Activated naive CD4-positive, alpha-beta T cell treated with anti-CD3 and anti-CD28 coated beads, Interleukin-2, amount 10 ng/mL, durations not matched to agents 7 days and 5 days (primary cell): ENCODE measurements around the gene PDP2.
"Not testable (repeated sequence)": the region's sequence is repeated elsewhere in the genome, so short reads cannot be mapped to it uniquely, and the experiment has no call there.

Source experiments
- CTCF ChIA-PET: fragments of 350-600 bp; sonication (Branson Sonifier 250); formaldehyde crosslinking; loops from one replicate; lab custom pipeline; 2021; ENCODE audit warnings: antibody characterized with exemption; lab: Charles Lee
- DNase-seq: peaks from one replicate; pipeline ENCODE4 v3.0.0-alpha.2; 2020
- H3K27ac Mint-ChIP-seq: one replicate; pipeline ENCODE4 v1.8.0; 2021; ENCODE audit warnings: mild to moderate bottlenecking, moderate library complexity, mixed read lengths
- H3K27me3 Mint-ChIP-seq: one replicate; pipeline ENCODE4 v1.8.0; 2021; ENCODE audit warnings: mild to moderate bottlenecking, mixed read lengths
- H3K36me3 Mint-ChIP-seq: one replicate; pipeline ENCODE4 v1.8.0; 2021; ENCODE audit warnings: mixed read lengths
- H3K4me1 Mint-ChIP-seq: one replicate; pipeline ENCODE4 v1.8.0; 2021; ENCODE audit warnings: mixed read lengths
- H3K4me3 Mint-ChIP-seq: one replicate; pipeline ENCODE4 v1.8.0; 2021; ENCODE audit warnings: mild to moderate bottlenecking, moderate library complexity, mixed read lengths
- H3K9me3 Mint-ChIP-seq: one replicate; pipeline ENCODE4 v1.8.0; 2021; ENCODE audit warnings: mixed read lengths

The PDP2 gene

DNA sequence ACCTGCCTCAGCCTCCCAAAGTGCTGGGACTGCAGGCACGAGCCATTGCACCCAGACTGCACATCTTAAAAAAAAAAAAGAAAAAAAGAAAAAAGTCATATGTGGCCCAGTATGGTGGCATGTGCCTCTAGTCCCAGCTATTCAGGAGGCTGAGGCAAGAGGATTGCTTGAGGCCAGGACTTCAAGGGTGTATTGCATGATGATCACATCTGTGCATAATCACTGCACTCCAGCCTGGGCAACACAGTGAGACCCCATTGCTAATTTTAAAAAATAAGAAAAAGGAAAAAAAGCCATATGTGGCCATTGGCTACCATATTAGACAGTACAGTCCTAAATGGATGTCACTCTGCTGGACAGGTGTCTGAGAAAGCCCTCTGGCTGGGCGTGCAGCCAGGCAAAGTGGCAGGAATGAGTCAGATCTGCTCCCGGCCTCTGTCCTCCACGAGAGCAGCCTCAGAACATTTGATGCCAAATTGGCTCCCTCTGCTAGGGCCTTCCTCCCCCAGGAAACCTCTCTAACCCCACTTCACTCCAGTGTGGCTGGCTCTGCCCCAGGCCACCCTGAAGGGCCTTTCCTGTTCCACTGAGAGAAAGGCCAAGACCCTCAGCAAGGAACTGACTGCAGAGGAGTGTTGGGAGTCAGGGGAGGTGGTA, 21.4 kb upstream of the PDP2 start:
- no peaks in the 10 kb centered on the region for H3K4me1 Mint-ChIP-seq
- CTCF ChIA-PET: interaction anchor here (5.5 kb wide), 1 partner anchor 9 kb away, joined by 31 read pairs; no protein-coding TSS in a partner anchor
- no peak overlapping the region for H3K4me3 Mint-ChIP-seq
- no peaks in the 10 kb centered on the region for H3K9me3 Mint-ChIP-seq
- no peaks in the 10 kb centered on the region for H3K36me3 Mint-ChIP-seq
- H3K27ac Mint-ChIP-seq: no peak overlapping the region
- peaks cover 23% of the 10 kb centered on the region for H3K27me3 Mint-ChIP-seq
- DNase-seq: peak; percentile 13

DNA sequence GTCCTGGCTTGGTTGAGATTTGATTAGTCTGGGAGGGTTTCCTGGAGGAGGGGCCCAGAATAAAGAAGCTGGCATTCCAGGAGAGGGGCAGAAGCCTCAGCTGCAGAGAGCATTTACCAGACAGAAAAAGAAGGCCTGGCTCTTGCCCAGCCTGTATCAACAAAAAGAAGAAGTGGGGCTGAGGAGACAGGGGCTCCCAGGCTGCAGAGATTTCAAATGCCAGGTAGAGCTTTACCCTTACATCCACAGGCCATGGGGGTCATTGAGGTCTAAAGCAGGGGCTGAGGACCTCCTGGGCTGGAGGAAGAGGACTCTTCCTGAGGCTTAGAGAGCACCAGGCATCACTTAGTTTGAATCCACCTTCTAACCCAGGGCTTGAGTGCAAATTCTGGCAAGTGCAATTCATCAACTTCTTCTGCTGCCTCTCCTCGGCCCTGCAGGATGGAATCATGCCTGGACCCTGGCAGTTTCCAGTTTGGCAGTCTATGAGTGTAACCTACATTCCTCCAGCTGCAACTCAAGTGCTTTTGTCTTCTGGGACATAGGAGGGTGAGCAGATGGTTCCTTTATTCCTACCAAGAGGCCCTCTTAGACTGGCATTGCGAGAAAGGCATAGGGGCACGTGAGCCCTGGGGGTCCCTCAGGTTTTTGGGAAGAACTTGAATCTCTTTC, 20.8 kb upstream of the PDP2 start:
- peaks cover 23% of the 10 kb centered on the region for H3K27me3 Mint-ChIP-seq
- no peaks in the 10 kb centered on the region for H3K9me3 Mint-ChIP-seq
- H3K4me1 Mint-ChIP-seq: no peaks in the 10 kb centered on the region
- DNase-seq: peak; percentile 1
- H3K4me3 Mint-ChIP-seq: no peak overlapping the region
- CTCF ChIA-PET: interaction anchor here (2.0 to 5.5 kb wide), 2 partner anchors 9 to 28 kb away, joined by 10 to 31 read pairs; partner anchors contain the start of gene NAE1
- H3K27ac Mint-ChIP-seq: no peak overlapping the region
- no peaks in the 10 kb centered on the region for H3K36me3 Mint-ChIP-seq

DNA sequence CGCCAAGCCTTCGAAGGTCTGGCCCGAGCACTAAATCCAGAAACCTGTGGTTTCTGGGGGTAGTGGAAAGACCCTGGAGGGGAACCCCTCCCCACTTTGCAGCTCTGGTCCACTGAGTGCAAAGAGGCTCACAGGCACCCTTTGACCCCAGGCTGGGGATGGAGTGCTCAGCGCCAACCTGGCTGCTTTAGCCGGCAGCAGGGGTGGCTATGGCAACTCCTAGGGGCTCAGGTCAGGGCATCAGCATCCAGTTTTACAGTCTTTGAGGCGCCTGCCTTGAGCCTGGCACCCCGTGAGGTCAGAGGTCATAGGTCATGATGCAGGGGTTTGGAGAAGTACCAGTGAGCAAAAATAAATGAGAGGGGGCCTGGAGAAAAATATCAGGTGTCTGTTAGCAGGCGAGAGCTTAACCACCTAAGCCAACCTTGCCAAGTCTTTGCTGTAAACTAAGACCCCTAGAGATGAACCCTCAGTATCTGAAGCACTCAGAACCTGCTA, 18.2 kb upstream of the PDP2 start:
- Mint-ChIP-seq H3K4me1 (no peaks in the 10 kb centered on the region), H3K27ac (no peak overlapping the region), H3K27me3 (peaks cover 20% of the 10 kb centered on the region), H3K9me3 (no peaks in the 10 kb centered on the region), H3K36me3 (no peaks in the 10 kb centered on the region), H3K4me3 (no peak overlapping the region)
- peak; percentile 14 for DNase-seq
- CTCF ChIA-PET: no interaction called here

DNA sequence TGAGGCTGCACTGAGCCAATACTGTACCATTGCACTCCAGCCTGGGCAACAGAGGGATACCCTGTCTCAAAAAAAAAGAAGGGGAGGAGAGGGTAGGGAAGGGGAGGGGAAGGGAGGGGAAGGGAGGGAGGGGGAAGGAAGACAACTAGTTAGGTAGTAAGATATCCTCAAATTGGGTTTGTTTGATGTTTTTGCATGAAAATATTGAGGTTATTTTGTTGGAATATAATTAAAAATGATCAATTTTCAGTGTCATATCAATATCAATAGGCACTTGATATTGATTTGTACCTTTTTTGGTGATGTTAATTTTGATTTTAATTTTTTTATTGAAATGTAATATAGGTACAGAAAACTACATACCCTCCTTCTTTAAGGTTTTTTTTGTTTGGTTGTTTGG, 16.6 kb upstream of the PDP2 start:
- Mint-ChIP-seq H3K9me3 (no peaks in the 10 kb centered on the region), H3K4me3 (no peak overlapping the region), H3K4me1 (peaks cover 2% of the 10 kb centered on the region), H3K36me3 (no peaks in the 10 kb centered on the region), H3K27ac (no peak overlapping the region), H3K27me3 (peaks cover 17% of the 10 kb centered on the region)
- CTCF ChIA-PET: interaction anchor here (1.0 kb wide), 1 partner anchor 32 kb away, joined by 4 read pairs; no protein-coding TSS in a partner anchor
- no peak for DNase-seq

DNA sequence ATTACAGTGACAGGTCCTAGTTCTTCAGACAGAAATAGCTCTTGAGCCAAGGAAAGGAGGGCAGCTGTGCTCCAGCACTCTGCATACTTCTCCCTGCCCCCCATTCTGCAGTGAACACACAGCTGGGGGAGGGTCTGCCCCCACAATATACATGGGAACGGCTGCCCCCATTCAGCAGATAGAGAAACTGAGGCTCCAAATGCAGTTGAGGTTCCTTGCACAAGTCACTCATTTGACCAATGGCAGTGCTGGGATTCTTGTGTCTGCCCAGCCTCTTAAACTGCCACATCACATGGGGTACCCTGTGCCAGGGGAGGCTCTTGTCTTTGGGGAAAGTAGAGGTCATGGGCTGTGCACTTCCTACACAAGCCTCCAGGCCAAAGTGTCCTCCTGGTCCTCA, 10.9 kb upstream of the PDP2 start:
- peaks cover 21% of the 10 kb centered on the region for H3K4me1 Mint-ChIP-seq
- H3K9me3 Mint-ChIP-seq: no peaks in the 10 kb centered on the region
- CTCF ChIA-PET: interaction anchor here (1.6 to 9.1 kb wide), 10 partner anchors 11 to 464 kb away, joined by 4 to 117 read pairs (median 22); partner anchors contain the start of genes CIAO2B, NAE1 and PDP2
- H3K36me3 Mint-ChIP-seq: no peaks in the 10 kb centered on the region
- no peak overlapping the region for H3K27ac Mint-ChIP-seq
- H3K27me3 Mint-ChIP-seq: peaks cover 8% of the 10 kb centered on the region
- no peak for DNase-seq
- H3K4me3 Mint-ChIP-seq: no peak overlapping the region

DNA sequence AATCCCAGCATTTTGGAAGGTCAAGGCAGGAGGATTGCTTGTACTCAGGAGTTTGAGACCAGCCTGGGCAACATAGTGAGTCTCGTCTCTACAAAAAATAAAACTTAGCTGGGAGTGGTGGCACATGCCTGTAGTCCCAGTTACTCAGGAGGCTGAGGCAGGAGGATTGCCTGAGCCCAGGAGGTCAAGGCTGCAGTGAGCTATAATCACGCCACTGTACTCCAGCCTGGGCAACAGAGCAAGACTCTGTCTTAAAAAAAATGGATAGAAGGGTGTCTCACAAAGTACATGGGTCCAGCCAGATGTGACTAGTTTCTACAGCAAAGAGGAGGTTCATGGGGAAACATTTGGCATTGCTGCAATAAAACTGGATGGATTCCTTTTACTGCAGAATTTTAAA, 9.0 kb upstream of the PDP2 start:
- CTCF ChIA-PET: interaction anchor here (9.1 kb wide), 1 partner anchor 42 kb away, joined by 117 read pairs; the partner anchor contains the start of gene NAE1
- DNase-seq, H3K36me3 Mint-ChIP-seq, H3K4me3 Mint-ChIP-seq, H3K9me3 Mint-ChIP-seq, H3K27me3 Mint-ChIP-seq, H3K27ac Mint-ChIP-seq: not testable (repeated sequence)
- H3K4me1 Mint-ChIP-seq: peaks cover 37% of the 10 kb centered on the region

DNA sequence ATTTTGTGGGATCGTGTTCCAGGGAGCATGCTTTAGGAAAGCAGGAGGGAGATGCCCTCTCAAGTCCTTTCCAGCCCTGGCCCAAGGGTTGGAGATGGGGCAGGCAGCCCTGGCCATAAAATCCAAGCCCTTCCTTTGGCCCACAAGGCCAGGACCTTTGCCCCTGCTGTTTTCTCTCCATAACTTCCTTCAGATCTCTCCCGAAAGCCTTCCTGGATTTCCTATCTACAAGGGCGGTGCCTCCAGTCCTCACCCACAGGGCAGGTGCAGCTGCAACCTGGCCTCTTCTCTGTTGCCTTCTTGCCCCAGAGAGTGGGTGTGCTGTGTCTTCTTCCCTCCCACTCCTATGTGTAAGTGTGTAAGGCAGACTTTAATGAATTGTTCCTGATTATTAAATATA, 8.5 kb upstream of the PDP2 start:
- CTCF ChIA-PET: interaction anchor here (0.6 to 9.1 kb wide), 5 partner anchors 10 to 144 kb away, joined by 4 to 117 read pairs (median 6); partner anchors contain the start of genes NAE1 and RRAD
- Mint-ChIP-seq H3K4me1 (peaks cover 39% of the 10 kb centered on the region), H3K9me3 (no peaks in the 10 kb centered on the region), H3K27ac (no peak overlapping the region), H3K36me3 (peaks cover 1% of the 10 kb centered on the region), H3K27me3 (peaks cover 8% of the 10 kb centered on the region), H3K4me3 (no peak overlapping the region)
- no peak for DNase-seq

DNA sequence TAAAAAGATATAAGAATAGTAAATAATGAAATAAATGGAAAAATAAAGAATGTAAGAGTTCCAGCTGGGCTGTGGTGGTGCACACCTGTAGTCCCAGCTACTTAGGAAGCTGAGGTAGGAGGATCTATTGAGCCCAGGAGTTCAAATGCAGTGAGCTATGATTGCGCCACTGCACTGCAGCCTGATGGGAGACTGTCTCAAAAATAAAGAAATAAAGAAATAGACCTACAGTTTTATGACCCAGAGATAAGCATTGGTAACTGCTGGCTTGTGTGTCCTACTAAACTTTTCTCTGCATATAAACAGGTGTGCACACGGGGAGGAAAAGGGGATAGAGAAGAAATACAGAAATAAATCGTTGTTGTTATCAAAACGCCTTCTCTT, 7.8 kb upstream of the PDP2 start:
- peak overlapping the region; percentile 83 for H3K27ac Mint-ChIP-seq

DNA sequence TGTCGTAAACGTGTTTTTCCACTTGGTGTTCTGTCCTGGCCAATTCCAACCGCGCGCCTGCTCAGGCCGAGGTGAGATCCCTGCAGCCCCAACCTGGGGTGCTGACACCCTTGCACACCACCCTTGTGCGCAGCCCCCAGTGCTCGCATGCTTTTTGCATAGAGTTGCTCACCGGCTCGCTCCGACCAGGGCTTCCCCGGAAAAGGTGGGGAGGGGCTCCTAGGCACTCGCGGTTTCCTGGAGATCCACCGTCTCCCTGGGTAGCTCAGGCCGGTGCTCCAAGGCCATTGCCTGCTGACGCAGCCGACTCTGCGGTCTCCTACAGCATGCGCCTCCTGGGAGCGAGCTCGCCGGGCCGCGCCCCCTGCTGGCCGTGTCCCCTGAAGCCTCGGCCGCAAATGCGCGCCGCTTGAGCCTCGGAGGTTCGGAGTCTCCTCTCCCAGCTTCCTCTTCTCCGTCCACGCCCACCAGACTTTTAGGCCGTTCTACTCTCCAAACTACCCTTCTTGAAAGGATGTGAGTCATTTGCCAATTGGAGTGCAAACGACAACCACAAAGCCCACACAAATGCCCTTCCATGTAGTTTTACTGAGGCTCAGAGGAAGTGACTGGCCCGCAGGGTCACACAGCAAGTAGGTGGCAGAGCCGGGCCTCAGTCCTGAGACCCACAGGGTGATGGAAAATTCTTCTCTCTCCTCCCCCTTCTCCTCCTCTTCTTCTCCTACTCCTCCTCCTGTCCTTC, 7.2 kb upstream of the PDP2 start:
- peaks cover 42% of the 10 kb centered on the region for H3K4me1 Mint-ChIP-seq

More for the DNA sequence above, 7.8 kb upstream of the PDP2 start:
- Mint-ChIP-seq H3K9me3 (no peaks in the 10 kb centered on the region), H3K27me3 (peaks cover 8% of the 10 kb centered on the region), H3K36me3 (peaks cover 1% of the 10 kb centered on the region), H3K4me1 (peaks cover 39% of the 10 kb centered on the region), H3K4me3 (peak overlapping the region; percentile 65)
- DNase-seq: no peak
- CTCF ChIA-PET: interaction anchor here (0.6 to 9.1 kb wide), 15 partner anchors 9 to 468 kb away, joined by 3 to 117 read pairs (median 3); partner anchors contain the start of genes NAE1 and RRAD

DNA sequence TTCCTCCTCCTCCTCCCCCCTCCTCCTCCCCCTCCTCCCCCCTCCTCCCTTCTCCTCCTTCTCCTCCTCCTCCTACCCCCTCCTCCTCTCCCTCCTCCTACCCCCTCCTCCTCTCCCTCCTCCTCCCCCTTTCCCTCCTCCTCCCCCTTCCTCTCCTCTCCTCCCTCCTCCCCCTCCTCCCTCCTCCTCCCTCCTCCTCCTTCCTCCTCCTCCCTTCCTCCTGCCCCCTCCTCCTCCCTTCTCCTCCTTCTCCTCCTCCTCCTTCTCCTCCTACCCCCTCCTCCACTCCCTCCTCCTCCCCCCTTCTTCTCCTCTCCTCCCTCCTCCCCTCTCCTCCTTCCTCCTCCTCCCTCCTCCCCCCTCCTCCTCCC, 6.6 kb upstream of the PDP2 start:
- Mint-ChIP-seq H3K27me3 (peaks cover 8% of the 10 kb centered on the region), H3K27ac (peak overlapping the region; percentile 88), H3K4me3 (no peak overlapping the region), H3K4me1 (peaks cover 48% of the 10 kb centered on the region), H3K9me3 (no peaks in the 10 kb centered on the region), H3K36me3 (peaks cover 1% of the 10 kb centered on the region)
- DNase-seq: no peak
- CTCF ChIA-PET: interaction anchor here (0.8 to 9.1 kb wide), 12 partner anchors 8 to 469 kb away, joined by 3 to 117 read pairs (median 3); partner anchors contain the start of gene NAE1

More for the DNA sequence above, 7.2 kb upstream of the PDP2 start:
- Mint-ChIP-seq H3K9me3 (no peaks in the 10 kb centered on the region), H3K36me3 (peaks cover 1% of the 10 kb centered on the region), H3K4me3 (peak overlapping the region; percentile 65), H3K27ac (peak overlapping the region; percentile 83), H3K27me3 (peaks cover 8% of the 10 kb centered on the region)
- peak; percentile 93 for DNase-seq
- CTCF ChIA-PET: interaction anchor here (0.6 to 9.1 kb wide), 14 partner anchors 9 to 468 kb away, joined by 3 to 117 read pairs (median 3); partner anchors contain the start of genes NAE1 and RRAD

DNA sequence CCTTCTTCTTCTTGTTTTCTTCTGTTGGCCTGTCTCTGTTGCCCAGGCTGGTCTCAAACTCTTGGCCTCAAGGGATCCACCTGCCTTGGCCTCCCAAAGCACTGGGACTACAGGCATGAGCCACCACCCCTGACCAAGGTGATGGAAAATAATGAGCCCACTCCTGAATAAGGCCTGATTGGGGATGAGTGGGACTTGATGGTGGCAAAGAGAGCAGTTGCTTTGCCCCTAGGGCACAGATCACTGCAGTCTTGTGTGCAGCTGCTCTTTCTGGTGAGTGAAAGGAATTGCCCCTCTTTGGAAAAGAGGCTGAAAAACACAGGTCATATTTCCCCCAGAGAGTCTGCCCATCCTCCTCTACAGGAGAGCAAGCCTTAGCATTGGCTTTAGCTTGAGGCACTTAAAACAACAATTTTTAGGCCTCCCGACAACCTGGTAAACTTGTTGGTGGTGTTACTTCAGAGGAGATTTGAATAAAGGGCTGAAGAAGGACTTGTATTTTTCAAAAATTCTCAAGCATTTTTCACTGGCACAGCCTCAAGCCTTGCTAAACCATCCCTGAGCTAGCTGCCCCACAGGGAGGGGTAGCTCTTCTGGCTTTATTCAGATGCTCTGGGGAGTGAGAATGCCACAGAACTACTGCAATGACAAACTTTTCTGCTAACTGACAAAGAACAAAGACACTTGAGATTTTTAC, 6.1 kb upstream of the PDP2 start:
- H3K9me3 Mint-ChIP-seq: no peaks in the 10 kb centered on the region
- CTCF ChIA-PET: interaction anchor here (0.6 to 2.1 kb wide), 4 partner anchors 10 to 351 kb away, joined by 3 to 18 read pairs (median 6); partner anchors contain the start of gene NAE1
- no peak for DNase-seq
- peak overlapping the region; percentile 88 for H3K27ac Mint-ChIP-seq
- peaks cover 1% of the 10 kb centered on the region for H3K36me3 Mint-ChIP-seq
- peaks cover 50% of the 10 kb centered on the region for H3K4me1 Mint-ChIP-seq
- H3K4me3 Mint-ChIP-seq: no peak overlapping the region
- peaks cover 8% of the 10 kb centered on the region for H3K27me3 Mint-ChIP-seq

DNA sequence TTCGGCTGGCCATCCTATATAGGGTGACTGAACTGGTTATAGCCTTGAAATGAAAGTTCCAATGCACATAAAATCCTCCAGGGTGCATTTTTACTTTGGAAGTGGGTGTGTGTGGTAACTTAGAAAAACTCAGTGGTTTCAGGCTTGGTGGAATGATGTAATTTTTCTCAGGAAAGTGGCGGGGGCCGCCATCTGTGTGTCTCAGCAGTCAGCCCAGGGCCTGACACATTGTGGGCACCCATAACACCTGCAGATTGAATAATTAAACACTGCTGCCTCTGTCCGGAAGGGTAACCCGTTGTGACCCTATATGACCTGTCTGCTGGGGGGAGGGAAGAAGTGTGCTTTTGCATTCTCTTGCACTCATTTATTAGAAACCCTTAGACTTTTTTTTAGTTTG, 2.2 kb upstream of the PDP2 start:
- Mint-ChIP-seq H3K4me3 (peak overlapping the region; percentile 6), H3K4me1 (peaks cover 65% of the 10 kb centered on the region), H3K27ac (no peak overlapping the region), H3K36me3 (peaks cover 4% of the 10 kb centered on the region), H3K27me3 (peaks cover 6% of the 10 kb centered on the region), H3K9me3 (no peaks in the 10 kb centered on the region)
- CTCF ChIA-PET: no interaction called here
- DNase-seq: peak; percentile 41

DNA sequence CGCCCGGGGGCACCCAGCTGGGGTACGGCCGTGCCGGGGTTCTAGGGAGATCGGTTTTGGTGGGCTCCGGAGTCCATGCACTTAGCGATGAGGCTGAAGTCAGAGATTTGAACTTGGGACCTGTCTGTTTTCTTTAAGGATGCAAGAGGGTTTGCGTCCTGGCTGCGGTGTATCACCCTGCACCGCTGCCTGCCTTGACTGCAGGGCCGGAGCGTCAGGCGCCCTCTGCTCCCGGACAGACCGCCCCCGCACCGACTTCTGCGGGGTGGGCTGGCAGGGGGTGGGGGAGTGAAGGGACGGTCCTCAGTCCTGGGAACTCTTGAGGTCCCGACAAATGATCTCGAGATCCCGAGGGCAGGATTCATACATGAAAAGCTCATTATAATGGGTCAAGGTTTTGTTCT, 701 bp downstream of the PDP2 start:
- Mint-ChIP-seq H3K9me3 (no peaks in the 10 kb centered on the region), H3K27ac (no peak overlapping the region), H3K36me3 (peaks cover 18% of the 10 kb centered on the region), H3K27me3 (peaks cover 6% of the 10 kb centered on the region), H3K4me3 (peak overlapping the region; percentile 99), H3K4me1 (peaks cover 46% of the 10 kb centered on the region)
- CTCF ChIA-PET: interaction anchor here (0.5 to 3.3 kb wide), 11 partner anchors 8 to 494 kb away, joined by 3 to 20 read pairs (median 4); no protein-coding TSS in a partner anchor
- peak; percentile 34 for DNase-seq
